Measurements from ENCODE around the gene TTC7B. TPM values are rescaled to one million over a fixed set of nuclear protein-coding genes. Genes with fewer than 3 reads are reported as not detected.

The TTC7B gene
- total and polyA plus RNA-seq, 2 of the 13 experiments (the other 11 are each of a cell fraction or from before 2014, with no cell fraction given) = 1.3 to 3.2 TPM

GRCh38 chr14:90513161-90514014, 302.8 kb downstream of the TTC7B start (continued):
- no peak for TF ChIP-seq ZBTB14 (CRISPR knock-in tag; IDR thresholded peaks at IDR 0.05)
- TF ChIP-seq DZIP1 (CRISPR knock-in tag; IDR thresholded peaks at IDR 0.05) = 0 out of 2 replicates have a peak, but pooled peaks have one; percentile 9
- no peak for TF ChIP-seq ZNF7 (CRISPR knock-in tag; IDR thresholded peaks at IDR 0.05)
- no peak for TF ChIP-seq ZNF577 (CRISPR knock-in tag; IDR thresholded peaks at IDR 0.05; ENCODE audit: borderline replicate concordance, low read depth)
- TF ChIP-seq ZNF232 (CRISPR knock-in tag; IDR thresholded peaks at IDR 0.05; ENCODE audit: borderline replicate concordance) = no peak
- TF ChIP-seq MAFK (conservative IDR thresholded peaks at IDR 0.05 in 1 of 2, IDR thresholded peaks at IDR 0.05 in 1 of 2; ENCODE audit: low read length in 2 of 2) = no peak
- peak; percentile 6; the same call in 1 of the 2 replicates for TF ChIP-seq CTCF (CRISPR knock-in tag; IDR thresholded peaks at IDR 0.05)
- TF ChIP-seq PTBP1 (IDR thresholded peaks at IDR 0.05; ENCODE audit: low read depth, low read length, poor library complexity, severe bottlenecking) = peak; percentile 82
- TF ChIP-seq ZNF280D (CRISPR knock-in tag; IDR thresholded peaks at IDR 0.05) = no peak
- no peak for TF ChIP-seq ZC3H13 (CRISPR knock-in tag; IDR thresholded peaks at IDR 0.05)
- TF ChIP-seq MLLT10 (CRISPR knock-in tag; IDR thresholded peaks at IDR 0.05) = no peak
- no peak for TF ChIP-seq FOXO4 (CRISPR knock-in tag; conservative IDR thresholded peaks at IDR 0.05)
- 0 out of 2 replicates have a peak, but pooled peaks have one; percentile 4 for TF ChIP-seq MIXL1 (CRISPR knock-in tag; IDR thresholded peaks at IDR 0.05)
- no peak for TF ChIP-seq ZNF766 (CRISPR knock-in tag; IDR thresholded peaks at IDR 0.05; ENCODE audit: borderline replicate concordance)
- TF ChIP-seq KLF16 (CRISPR knock-in tag; IDR thresholded peaks at IDR 0.05) = peak in 1 of 2 experiments; percentile 45; a peak in 1 of 4 replicates
- TF ChIP-seq ZNF160 (CRISPR knock-in tag; IDR thresholded peaks at IDR 0.05) = 0 out of 2 replicates have a peak, but pooled peaks have one; percentile 29
- TF ChIP-seq RBM22 (optimal IDR thresholded peaks at IDR 0.05; ENCODE audit: low read length) = peak; percentile 56
- no peak for TF ChIP-seq SUZ12 (IDR thresholded peaks at IDR 0.05; ENCODE audit: low read depth, low read length)
